ENCODE results near the gene TOR4A.
A peak's percentile ranks its signal among the peaks of the same experiment; 100 is the strongest.

The TOR4A gene
- long read RNA-seq, partial matches to known transcripts, result 0 of 1 reads
- long read RNA-seq, other reads (novel, unspliced or antisense), result 1 of 1 reads

DNA sequence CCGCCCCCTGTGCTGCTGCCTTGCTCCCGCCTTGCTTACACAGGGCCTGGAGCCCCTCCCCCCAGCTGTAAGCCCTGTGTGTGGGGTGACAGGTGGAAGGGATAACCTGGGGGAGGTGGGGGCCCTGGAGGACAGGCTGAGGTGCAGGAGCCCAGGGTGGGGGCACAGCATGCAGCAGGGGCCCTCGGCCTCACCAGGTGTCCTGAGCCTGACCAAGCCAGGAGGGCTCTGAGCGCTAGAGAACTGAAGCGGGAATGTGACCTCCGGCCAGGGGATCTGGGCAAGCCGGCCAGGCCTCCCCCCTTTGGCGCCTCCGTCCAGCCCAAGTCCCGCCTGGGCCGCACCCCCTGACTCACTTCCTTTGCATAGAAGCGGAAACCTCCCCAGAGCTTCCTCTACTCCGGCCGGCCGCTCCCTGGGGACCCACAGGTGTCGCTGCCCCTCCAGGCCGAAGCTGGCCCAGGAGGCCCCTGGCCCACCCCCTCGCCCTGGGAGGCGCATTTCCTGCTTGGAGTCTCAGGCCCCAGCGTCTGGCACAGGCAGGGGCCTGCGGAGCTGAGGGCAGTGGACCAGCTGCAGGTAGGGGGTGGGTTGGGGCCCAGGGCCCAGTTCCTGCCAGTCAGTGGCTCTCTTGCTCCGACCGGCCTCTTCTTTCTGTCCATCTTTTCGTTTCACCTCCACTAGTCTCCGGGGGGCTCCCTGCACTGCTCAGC is at the start of gene TOR4A:
Gene TOR4A, plus strand, starts transcription at position 398 of the 713 bp plus-strand sequence. CDS start 964 bp downstream, outside the sequence.
- DNase-seq (ENCODE audit: low read depth in 1 of 2, low spot score in 1 of 2), result peak; percentile 93
- peak within 1 kb of the TSS; percentile 81 for H3K4me3 ChIP-seq (replicated peaks; ENCODE audit: insufficient read depth, low read length)

DNA sequence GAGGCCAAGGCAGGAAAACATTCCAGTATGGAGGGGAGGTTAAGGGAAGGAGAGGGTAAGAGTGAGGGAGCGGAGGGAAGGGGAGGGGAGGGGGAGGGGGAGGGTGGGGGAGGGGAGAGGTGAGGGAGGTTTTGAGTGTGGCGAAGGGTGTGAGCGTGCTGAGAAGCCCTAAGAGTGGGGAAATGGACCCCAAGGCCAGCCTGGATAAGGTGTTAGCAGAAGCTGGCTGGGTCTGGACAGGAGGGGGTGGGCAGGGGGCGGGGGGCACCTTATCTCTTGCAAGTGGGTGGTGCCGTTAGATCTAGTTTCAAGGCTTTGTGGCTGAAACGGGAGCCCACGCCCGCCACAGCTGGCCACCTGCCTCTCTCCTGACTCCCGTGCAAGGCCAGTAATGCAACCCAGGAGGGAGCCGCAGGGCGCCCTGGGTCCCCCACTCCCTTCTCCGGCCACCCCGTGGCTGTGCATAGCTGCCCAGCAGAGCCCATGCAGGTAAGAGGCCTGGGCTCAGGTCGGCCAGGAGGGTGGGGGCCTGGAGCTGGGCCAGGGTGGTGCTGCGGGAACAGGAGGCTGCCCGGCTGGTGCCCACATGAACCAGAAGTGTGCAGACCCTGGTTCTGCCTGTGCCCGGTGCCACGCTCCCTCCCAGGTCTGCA is 49.5 kb upstream of the TOR4A start:
- no peak overlapping the region for H3K4me3 ChIP-seq (replicated peaks; ENCODE audit: insufficient read depth, low read length)
- no peak for TF ChIP-seq POLR2AphosphoS5 (IDR thresholded peaks at IDR 0.05; ENCODE audit: low read depth)
- TF ChIP-seq, protein P1, sequence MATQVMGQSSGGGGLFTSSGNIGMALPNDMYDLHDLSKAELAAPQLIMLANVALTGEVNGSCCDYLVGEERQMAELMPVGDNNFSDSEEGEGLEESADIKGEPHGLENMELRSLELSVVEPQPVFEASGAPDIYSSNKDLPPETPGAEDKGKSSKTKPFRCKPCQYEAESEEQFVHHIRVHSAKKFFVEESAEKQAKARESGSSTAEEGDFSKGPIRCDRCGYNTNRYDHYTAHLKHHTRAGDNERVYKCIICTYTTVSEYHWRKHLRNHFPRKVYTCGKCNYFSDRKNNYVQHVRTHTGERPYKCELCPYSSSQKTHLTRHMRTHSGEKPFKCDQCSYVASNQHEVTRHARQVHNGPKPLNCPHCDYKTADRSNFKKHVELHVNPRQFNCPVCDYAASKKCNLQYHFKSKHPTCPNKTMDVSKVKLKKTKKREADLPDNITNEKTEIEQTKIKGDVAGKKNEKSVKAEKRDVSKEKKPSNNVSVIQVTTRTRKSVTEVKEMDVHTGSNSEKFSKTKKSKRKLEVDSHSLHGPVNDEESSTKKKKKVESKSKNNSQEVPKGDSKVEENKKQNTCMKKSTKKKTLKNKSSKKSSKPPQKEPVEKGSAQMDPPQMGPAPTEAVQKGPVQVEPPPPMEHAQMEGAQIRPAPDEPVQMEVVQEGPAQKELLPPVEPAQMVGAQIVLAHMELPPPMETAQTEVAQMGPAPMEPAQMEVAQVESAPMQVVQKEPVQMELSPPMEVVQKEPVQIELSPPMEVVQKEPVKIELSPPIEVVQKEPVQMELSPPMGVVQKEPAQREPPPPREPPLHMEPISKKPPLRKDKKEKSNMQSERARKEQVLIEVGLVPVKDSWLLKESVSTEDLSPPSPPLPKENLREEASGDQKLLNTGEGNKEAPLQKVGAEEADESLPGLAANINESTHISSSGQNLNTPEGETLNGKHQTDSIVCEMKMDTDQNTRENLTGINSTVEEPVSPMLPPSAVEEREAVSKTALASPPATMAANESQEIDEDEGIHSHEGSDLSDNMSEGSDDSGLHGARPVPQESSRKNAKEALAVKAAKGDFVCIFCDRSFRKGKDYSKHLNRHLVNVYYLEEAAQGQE (IDR thresholded peaks at IDR 0.05; ENCODE audit: insufficient replicate concordance, low read depth), result no peak
- TF ChIP-seq, protein P2, sequence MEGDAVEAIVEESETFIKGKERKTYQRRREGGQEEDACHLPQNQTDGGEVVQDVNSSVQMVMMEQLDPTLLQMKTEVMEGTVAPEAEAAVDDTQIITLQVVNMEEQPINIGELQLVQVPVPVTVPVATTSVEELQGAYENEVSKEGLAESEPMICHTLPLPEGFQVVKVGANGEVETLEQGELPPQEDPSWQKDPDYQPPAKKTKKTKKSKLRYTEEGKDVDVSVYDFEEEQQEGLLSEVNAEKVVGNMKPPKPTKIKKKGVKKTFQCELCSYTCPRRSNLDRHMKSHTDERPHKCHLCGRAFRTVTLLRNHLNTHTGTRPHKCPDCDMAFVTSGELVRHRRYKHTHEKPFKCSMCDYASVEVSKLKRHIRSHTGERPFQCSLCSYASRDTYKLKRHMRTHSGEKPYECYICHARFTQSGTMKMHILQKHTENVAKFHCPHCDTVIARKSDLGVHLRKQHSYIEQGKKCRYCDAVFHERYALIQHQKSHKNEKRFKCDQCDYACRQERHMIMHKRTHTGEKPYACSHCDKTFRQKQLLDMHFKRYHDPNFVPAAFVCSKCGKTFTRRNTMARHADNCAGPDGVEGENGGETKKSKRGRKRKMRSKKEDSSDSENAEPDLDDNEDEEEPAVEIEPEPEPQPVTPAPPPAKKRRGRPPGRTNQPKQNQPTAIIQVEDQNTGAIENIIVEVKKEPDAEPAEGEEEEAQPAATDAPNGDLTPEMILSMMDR (IDR thresholded peaks at IDR 0.05; ENCODE audit: insufficient read depth, low read length), result no peak
- no peak for TF ChIP-seq SPI1 (IDR thresholded peaks at IDR 0.05; ENCODE audit: borderline replicate concordance, low read depth)
- no peak for TF ChIP-seq GABPA (IDR thresholded peaks at IDR 0.05; ENCODE audit: low read depth)
- DNase-seq (ENCODE audit: low read depth in 1 of 2, low spot score in 1 of 2), result no peak

More for the DNA sequence above, at the start of gene TOR4A:
- Histone ChIP-seq H3K27me3 (ENCODE audit: insufficient read depth, poor library complexity, severe bottlenecking) (no peaks in the 10 kb centered on the region), H3K27ac (replicated peaks) (peak within 1 kb of the TSS; percentile 98)
- TF ChIP-seq, protein P2 (IDR thresholded peaks at IDR 0.05; ENCODE audit: insufficient read depth, low read length), result no peak
- TF ChIP-seq GABPA (IDR thresholded peaks at IDR 0.05; ENCODE audit: low read depth), result peak; percentile 48; the same call in 1 of the 2 replicates
- TF ChIP-seq POLR2AphosphoS5 (IDR thresholded peaks at IDR 0.05; ENCODE audit: low read depth), result peak; percentile 11
- peak; percentile 73 for TF ChIP-seq SPI1 (IDR thresholded peaks at IDR 0.05; ENCODE audit: borderline replicate concordance, low read depth)
- TF ChIP-seq, protein P1 (IDR thresholded peaks at IDR 0.05; ENCODE audit: insufficient replicate concordance, low read depth), result no peak

DNA sequence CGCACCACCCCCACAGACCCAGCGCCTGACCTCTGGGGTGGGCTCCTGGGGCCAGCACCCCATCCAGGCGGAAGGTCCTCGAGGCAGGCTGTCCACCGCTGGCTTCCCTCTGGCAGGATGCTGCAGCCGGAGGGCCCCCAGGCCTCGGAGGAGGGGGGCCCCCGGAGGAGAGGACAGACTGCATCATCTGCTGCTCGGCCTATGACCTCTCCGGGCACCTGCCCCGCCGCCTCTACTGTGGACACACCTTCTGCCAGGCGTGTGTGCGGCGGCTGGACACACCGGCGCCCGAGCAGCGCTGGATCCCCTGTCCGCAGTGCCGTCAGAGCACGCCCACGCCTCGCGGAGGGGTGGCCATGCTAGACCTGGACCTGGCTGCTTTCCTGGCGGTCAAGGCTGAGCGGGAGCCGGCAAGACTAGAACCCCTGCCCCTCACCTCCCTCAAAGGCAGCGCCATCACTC is 49.0 kb upstream of the TOR4A start:
- H3K27ac ChIP-seq (replicated peaks), result no peak overlapping the region
- H3K27me3 ChIP-seq (ENCODE audit: insufficient read depth, poor library complexity, severe bottlenecking), result peaks cover 6% of the 10 kb centered on the region
- TF ChIP-seq GABPA (IDR thresholded peaks at IDR 0.05; ENCODE audit: low read depth), result no peak
- no peak for TF ChIP-seq POLR2AphosphoS5 (IDR thresholded peaks at IDR 0.05; ENCODE audit: low read depth)
- TF ChIP-seq, protein P2 (IDR thresholded peaks at IDR 0.05; ENCODE audit: insufficient read depth, low read length), result no peak
- TF ChIP-seq, protein P1 (IDR thresholded peaks at IDR 0.05; ENCODE audit: insufficient replicate concordance, low read depth), result no peak
- TF ChIP-seq SPI1 (IDR thresholded peaks at IDR 0.05; ENCODE audit: borderline replicate concordance, low read depth), result no peak
- H3K4me3 ChIP-seq (replicated peaks; ENCODE audit: insufficient read depth, low read length), result no peak overlapping the region
- DNase-seq (ENCODE audit: low read depth in 1 of 2, low spot score in 1 of 2), result no peak

More for the DNA sequence above, 49.5 kb upstream of the TOR4A start:
- H3K27ac ChIP-seq (replicated peaks), result no peak overlapping the region
- H3K27me3 ChIP-seq (ENCODE audit: insufficient read depth, poor library complexity, severe bottlenecking), result peaks cover 2% of the 10 kb centered on the region

Measured in HL-60 (cell line).